Coronary artery (tissue), 2 donors: Measurements from ENCODE around the gene A1BG.

Source experiments
- DNase-seq: peaks from one replicate; pipeline ENCODE4 v3.0.0-alpha.2; 2017; ENCODE audit warnings: low spot score
- H3K27ac ChIP-seq, 2 donors: fragments of 200-600 bp; sonication (generic); one replicate each; pipeline ENCODE4 v1.5.1; 2016 to 2019
- H3K4me3 ChIP-seq: fragments of 200-600 bp; sonication (generic); 2 replicates; pipeline ENCODE4 v1.5.1; 2016; ENCODE audit warnings: mild to moderate bottlenecking, moderate library complexity
- CTCF ChIP-seq: fragments of 200-600 bp; sonication (generic); IDR thresholded peaks from one replicate; pipeline ENCODE4 v1.5.1; 2019; ENCODE audit warnings: antibody characterized with exemption

A1BG gene

GRCh38 chr19:58374200-58374599, 20.9 kb upstream of the A1BG start:
- Histone ChIP-seq H3K27ac (no peak overlapping the region), H3K4me3 (no peak overlapping the region)
- DNase-seq, result no peak
- no peak for TF ChIP-seq CTCF

GRCh38 chr19:58372311-58373133, 19.2 kb upstream of the A1BG start:
- H3K4me3 ChIP-seq, result no peak overlapping the region
- H3K27ac ChIP-seq, result no peak overlapping the region
- DNase-seq, result no peak
- TF ChIP-seq CTCF, result no peak

GRCh38 chr19:58368561-58369360, 15.5 kb upstream of the A1BG start:
- no peak for TF ChIP-seq CTCF
- Histone ChIP-seq H3K4me3 (no peak overlapping the region), H3K27ac (no peak overlapping the region)
- DNase-seq, result no peak

- H3K4me3 ChIP-seq, result no peak overlapping the region
- no peak for DNase-seq
- H3K27ac ChIP-seq, result no peak overlapping the region
- TF ChIP-seq CTCF, result no peak
Measured at GRCh38 chr19:58367698-58368454, 14.6 kb upstream of the A1BG start.

- no peak for DNase-seq
- TF ChIP-seq CTCF, result no peak
- H3K4me3 ChIP-seq, result no peak overlapping the region
- no peak overlapping the region for H3K27ac ChIP-seq
Measured at GRCh38 chr19:58366585-58367430, 13.5 kb upstream of the A1BG start.

- Histone ChIP-seq H3K4me3 (no peak overlapping the region), H3K27ac (no peak overlapping the region)
- no peak for TF ChIP-seq CTCF
- DNase-seq, result no peak
Measured at GRCh38 chr19:58364146-58364545, 10.9 kb upstream of the A1BG start.
